Neuronal stem cell (in vitro differentiated cells): ENCODE measurements around the gene YPEL3.

Experiments
- DNase-seq: peaks from one replicate; pipeline ENCODE4 v3.0.0-alpha.2; 2013; ENCODE audit warnings: low spot score
- H2AFZ ChIP-seq: one replicate; pipeline ENCODE4 v1.6.1; 2013; ENCODE audit warnings: mild to moderate bottlenecking, low read length, inconsistent platforms
- H2AK5ac ChIP-seq: 2 replicates; pipeline ENCODE4 v1.6.1; 2013; ENCODE audit warnings: low read depth, mild to moderate bottlenecking, inconsistent platforms, low read length, moderate library complexity, mixed read lengths
- H2BK120ac ChIP-seq: 2 replicates; pipeline ENCODE4 v1.6.1; 2013; ENCODE audit warnings: low read depth, mild to moderate bottlenecking, inconsistent platforms, low read length, moderate library complexity, mixed read lengths
- H2BK12ac ChIP-seq: one replicate; pipeline ENCODE4 v1.6.1; 2013; ENCODE audit warnings: low read length, inconsistent platforms
- H2BK15ac ChIP-seq: 2 replicates; pipeline ENCODE4 v1.6.1; 2013; ENCODE audit warnings: mild to moderate bottlenecking, low read length, inconsistent platforms, mixed read lengths
- H2BK5ac ChIP-seq: one replicate; pipeline ENCODE4 v1.6.1; 2013; ENCODE audit warnings: inconsistent platforms, mild to moderate bottlenecking, low read length, moderate library complexity
- H3K14ac ChIP-seq: one replicate; pipeline ENCODE4 v1.6.1; 2013; ENCODE audit warnings: low read length, inconsistent platforms
- H3K18ac ChIP-seq: 2 replicates; pipeline ENCODE4 v1.6.1; 2013; ENCODE audit warnings: low read length, inconsistent platforms
- H3K23ac ChIP-seq: 2 replicates; pipeline ENCODE4 v1.6.1; 2013; ENCODE audit warnings: low read depth, mild to moderate bottlenecking, mixed read lengths, low read length, inconsistent platforms; ENCODE audit not compliant: poor library complexity
- H3K27ac ChIP-seq: replicated peaks from 3 replicates; pipeline ENCODE4 v1.5.1; 2013; ENCODE audit warnings: low read length, inconsistent platforms
- H3K27me3 ChIP-seq, 3 experiments: 2 replicates each; pipeline ENCODE4 v1.6.1; 2013; ENCODE audit warnings: low read length in 3 of 3, mild to moderate bottlenecking in 2 of 3, inconsistent platforms in 1 of 3, low read depth in 1 of 3, mixed read lengths in 1 of 3, moderate library complexity in 1 of 3; ENCODE audit not compliant: control insufficient read depth in 3 of 3, insufficient read depth in 3 of 3
- H3K36me3 ChIP-seq, 2 donors: replicated peaks in 1 of 2; 2 replicates each; pipeline ENCODE4 v1.6.1; 2013; ENCODE audit warnings: low read length in 2 of 2; ENCODE audit not compliant: control insufficient read depth in 2 of 2, insufficient read depth in 2 of 2
- H3K4ac ChIP-seq: 2 replicates; pipeline ENCODE4 v1.6.1; 2013; ENCODE audit warnings: inconsistent platforms, mild to moderate bottlenecking, low read length, moderate library complexity
- H3K4me1 ChIP-seq, 2 donors: 1 replicate in 1 of 2; 2 replicates in 1 of 2; pipeline ENCODE4 v1.6.1; 2013; ENCODE audit warnings: low read length in 2 of 2, low read depth in 1 of 2; ENCODE audit not compliant: control insufficient read depth in 2 of 2, insufficient read depth in 1 of 2
- H3K4me2 ChIP-seq: one replicate; pipeline ENCODE4 v1.6.1; 2013; ENCODE audit warnings: mild to moderate bottlenecking, low read length, inconsistent platforms; ENCODE audit not compliant: insufficient read depth, poor library complexity, severe bottlenecking
- H3K4me3 ChIP-seq, 2 donors: 2 replicates each; pipeline ENCODE4 v1.5.1; 2013; ENCODE audit warnings: low read length in 2 of 2, mild to moderate bottlenecking in 2 of 2, inconsistent platforms in 1 of 2, moderate library complexity in 1 of 2
- H3K79me1 ChIP-seq: one replicate; pipeline ENCODE4 v1.6.1; 2013; ENCODE audit warnings: low read depth, mild to moderate bottlenecking, inconsistent platforms, low read length, moderate library complexity
- H3K9ac ChIP-seq: one replicate; pipeline ENCODE4 v1.6.1; 2013; ENCODE audit warnings: mild to moderate bottlenecking, low read depth, low read length, inconsistent platforms; ENCODE audit not compliant: poor library complexity
- H3K9me3 ChIP-seq, 2 donors: replicated peaks in 1 of 2; 2 replicates each; pipeline versions ENCODE3 to v1.6.1; 2013; ENCODE audit warnings: low read length in 2 of 2, mild to moderate bottlenecking in 2 of 2, inconsistent platforms in 1 of 2, low read depth in 1 of 2, mixed read lengths in 1 of 2, moderate library complexity in 1 of 2; ENCODE audit not compliant: control insufficient read depth in 2 of 2, insufficient read depth in 1 of 2
- H4K8ac ChIP-seq: one replicate; pipeline ENCODE4 v1.6.1; 2013; ENCODE audit warnings: low read depth, mild to moderate bottlenecking, inconsistent platforms, low read length, moderate library complexity
- H4K91ac ChIP-seq: one replicate; pipeline ENCODE4 v1.6.1; 2013; ENCODE audit warnings: low read length, low read depth, mild to moderate bottlenecking, inconsistent platforms; ENCODE audit not compliant: poor library complexity
- WGBS, 2 donors: extraction: QIAGEN DNeasy Blood & Tissue Kit; methylation state at CpG; one replicate each; pipeline ENCODE4 v1.1.7; 2013; ENCODE audit warnings: missing lambda C conversion rate in 2 of 2, mixed read lengths in 1 of 2; ENCODE audit not compliant: insufficient read length in 2 of 2, insufficient replicate concordance in 1 of 2; ENCODE audit errors: extremely low coverage in 2 of 2; 5-methylcytosine and 5-hydroxymethylcytosine counted together

Gene YPEL3

DNA sequence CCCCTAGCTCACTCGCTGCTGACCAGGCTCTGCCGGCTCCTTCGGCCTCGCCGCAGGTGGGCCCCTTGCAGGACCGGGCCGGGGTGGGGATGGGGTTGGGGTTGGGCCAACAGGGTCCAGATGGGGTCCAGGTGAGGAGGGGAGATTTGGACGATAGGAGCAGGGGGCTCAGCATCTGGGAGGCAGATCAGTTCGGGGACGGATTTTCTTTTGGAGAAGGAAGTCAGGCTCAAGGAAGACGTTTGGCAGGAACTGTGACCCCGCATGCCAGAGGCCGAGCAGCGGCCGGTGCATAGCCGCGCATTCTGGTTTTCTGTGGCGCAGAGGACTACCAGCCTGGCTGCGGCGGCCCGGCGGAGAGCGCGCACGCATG, 31.3 kb downstream of the YPEL3 start:
- Histone ChIP-seq H2AK5ac (peak overlapping the region; percentile 98), H2BK5ac (peak overlapping the region; percentile 88), H3K36me3 (peaks cover 24 to 51% of the 10 kb centered on the region in 2 donors), H4K8ac (peak overlapping the region; percentile 53), H2BK12ac (peak overlapping the region; percentile 12), H3K18ac (peak overlapping the region; percentile 100), H3K79me1 (peaks cover 16% of the 10 kb centered on the region), H3K4me2 (peak overlapping the region; percentile 84), H3K14ac (no peak overlapping the region), H2AFZ (peak overlapping the region; percentile 93), H4K91ac (no peak overlapping the region), H3K9me3 (no peaks in the 10 kb centered on the region), H2BK120ac (peak overlapping the region; percentile 77), H3K9ac (peak overlapping the region; percentile 97), H3K4ac (no peak overlapping the region), H3K27ac (peak overlapping the region; percentile 99), H2BK15ac (peak overlapping the region; percentile 13), H3K4me3 (peak overlapping the region; percentile 95 to 99), H3K4me1 (peaks cover 17 to 26% of the 10 kb centered on the region in 2 donors), H3K27me3 (no peaks in the 10 kb centered on the region), H3K23ac (peak overlapping the region; percentile 100)
- peak; percentile 38 for DNase-seq
- WGBS, 2 donors, result no CpG with 5 or more reads among the region's 25 CpGs

DNA sequence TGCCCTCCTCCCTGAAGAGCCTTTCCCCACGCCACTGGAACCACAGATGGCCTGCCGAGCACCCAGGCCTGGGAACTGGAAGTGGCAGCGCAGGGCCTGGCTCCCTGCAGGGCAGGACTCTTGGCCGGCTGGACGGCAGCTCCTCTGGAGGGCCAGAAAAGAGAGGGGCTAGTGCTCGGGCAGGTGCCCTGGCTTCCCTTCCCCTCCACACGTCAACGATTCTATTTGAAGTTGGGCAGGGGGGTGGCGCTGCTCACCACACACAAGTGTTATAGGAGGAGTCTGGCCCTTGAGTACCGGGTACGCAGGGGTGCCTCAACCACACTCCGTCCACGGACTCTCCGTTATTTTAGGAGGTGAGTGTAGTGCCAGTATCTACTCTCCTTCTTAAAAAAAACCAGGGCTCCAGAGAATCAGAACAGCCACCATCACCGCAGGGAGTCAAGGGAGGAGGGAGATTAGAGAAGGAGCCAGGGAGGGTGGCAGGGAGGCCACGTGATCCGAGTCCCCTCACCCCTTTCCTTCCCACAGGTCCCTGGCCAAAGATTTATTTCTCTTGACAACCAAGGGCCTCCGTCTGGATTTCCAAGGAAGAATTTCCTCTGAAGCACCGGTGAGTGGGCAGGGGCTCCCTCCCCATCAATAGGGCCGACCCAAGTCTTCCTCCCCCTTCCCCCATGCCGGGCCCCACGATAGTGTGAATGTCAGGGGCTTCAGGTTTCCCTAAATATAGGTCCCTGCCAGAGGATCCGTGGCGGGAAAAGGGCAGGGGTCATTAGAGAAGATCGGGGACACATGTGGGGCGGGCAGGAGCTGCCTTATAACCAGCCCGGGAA, 31.9 kb downstream of the YPEL3 start:
- no CpG with 5 or more reads among the region's 27 CpGs for WGBS, 2 donors
- H3K79me1 ChIP-seq, result peaks cover 16% of the 10 kb centered on the region

DNA sequence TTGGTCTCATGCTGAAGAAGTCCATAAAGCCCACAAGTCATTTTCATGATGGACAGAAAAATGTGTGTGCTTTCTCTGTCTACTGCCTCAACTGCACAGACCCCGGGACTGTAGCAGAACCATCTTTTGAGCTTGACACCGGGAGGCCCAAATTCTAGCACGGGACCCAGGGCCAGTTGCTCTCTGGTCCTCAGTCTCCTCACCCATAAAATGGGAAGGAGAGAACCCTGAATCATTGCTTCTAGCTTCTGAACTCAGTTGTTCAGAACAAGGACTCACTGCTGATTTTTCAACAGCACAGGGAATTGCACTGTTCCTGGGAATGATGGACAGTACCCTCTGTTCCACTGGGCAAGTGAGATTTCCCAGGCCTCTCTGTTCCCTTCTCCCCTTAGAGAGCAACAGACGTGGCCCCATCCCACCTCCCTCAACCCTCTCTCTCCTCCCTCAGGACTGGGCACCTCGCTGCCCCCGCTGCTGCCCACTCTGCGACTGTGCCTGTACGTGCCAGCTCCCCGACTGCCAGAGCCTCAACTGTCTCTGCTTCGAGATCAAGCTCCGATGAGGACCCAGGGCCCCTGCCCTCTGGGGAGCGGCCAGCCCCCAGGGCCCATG, 32.6 kb downstream of the YPEL3 start:
- Histone ChIP-seq H4K8ac (no peak overlapping the region), H3K14ac (no peak overlapping the region), H3K18ac (peak overlapping the region; percentile 31), H3K27ac (peak overlapping the region; percentile 99), H3K9ac (peak overlapping the region; percentile 90), H3K27me3 (no peaks in the 10 kb centered on the region), H3K23ac (peak overlapping the region; percentile 15), H2BK5ac (peak overlapping the region; percentile 88), H2AK5ac (peak overlapping the region; percentile 85), H2BK12ac (no peak overlapping the region), H2AFZ (peak overlapping the region; percentile 93), H2BK15ac (peak overlapping the region; percentile 6), H3K36me3 (peaks cover 10 to 49% of the 10 kb centered on the region in 2 donors), H2BK120ac (no peak overlapping the region), H3K4me3 (peak overlapping the region; percentile 95 to 99), H3K4me1 (peaks cover 17 to 22% of the 10 kb centered on the region in 2 donors), H3K9me3 (no peaks in the 10 kb centered on the region), H3K79me1 (peaks cover 16% of the 10 kb centered on the region), H3K4me2 (peak overlapping the region; percentile 47), H4K91ac (peak overlapping the region; percentile 86), H3K4ac (no peak overlapping the region)
- WGBS, 2 donors, result no CpG with 5 or more reads among the region's 12 CpGs
- no peak for DNase-seq

More for the DNA sequence above, 31.9 kb downstream of the YPEL3 start:
- peaks cover 17 to 24% of the 10 kb centered on the region in 2 donors for H3K4me1 ChIP-seq
- DNase-seq, result no peak
- H4K8ac ChIP-seq, result no peak overlapping the region
- H2BK120ac ChIP-seq, result peak overlapping the region; percentile 77
- H2BK5ac ChIP-seq, result peak overlapping the region; percentile 88
- H3K14ac ChIP-seq, result no peak overlapping the region
- H3K23ac ChIP-seq, result peak overlapping the region; percentile 100
- H2BK12ac ChIP-seq, result no peak overlapping the region
- no peak overlapping the region for H3K4ac ChIP-seq
- peaks cover 18 to 50% of the 10 kb centered on the region in 2 donors for H3K36me3 ChIP-seq
- no peaks in the 10 kb centered on the region for H3K9me3 ChIP-seq
- no peaks in the 10 kb centered on the region for H3K27me3 ChIP-seq
- peak overlapping the region; percentile 98 for H2AK5ac ChIP-seq
- peak overlapping the region; percentile 100 for H3K18ac ChIP-seq
- H2BK15ac ChIP-seq, result peak overlapping the region; percentile 13
- peak overlapping the region; percentile 93 for H2AFZ ChIP-seq
- peak overlapping the region; percentile 97 for H3K9ac ChIP-seq
- H4K91ac ChIP-seq, result peak overlapping the region; percentile 86
- peak overlapping the region; percentile 84 for H3K4me2 ChIP-seq
- H3K27ac ChIP-seq, result peak overlapping the region; percentile 99
- peak overlapping the region; percentile 95 to 99 for H3K4me3 ChIP-seq
